Measurements from ENCODE around the gene SOWAHC. TPM values are rescaled to one million over a fixed set of nuclear protein-coding genes. Genes with fewer than 3 reads are reported as not detected.

Gene SOWAHC
- polyA plus RNA-seq, 1 donor from 2014 or later = 5.8 TPM

DNA sequence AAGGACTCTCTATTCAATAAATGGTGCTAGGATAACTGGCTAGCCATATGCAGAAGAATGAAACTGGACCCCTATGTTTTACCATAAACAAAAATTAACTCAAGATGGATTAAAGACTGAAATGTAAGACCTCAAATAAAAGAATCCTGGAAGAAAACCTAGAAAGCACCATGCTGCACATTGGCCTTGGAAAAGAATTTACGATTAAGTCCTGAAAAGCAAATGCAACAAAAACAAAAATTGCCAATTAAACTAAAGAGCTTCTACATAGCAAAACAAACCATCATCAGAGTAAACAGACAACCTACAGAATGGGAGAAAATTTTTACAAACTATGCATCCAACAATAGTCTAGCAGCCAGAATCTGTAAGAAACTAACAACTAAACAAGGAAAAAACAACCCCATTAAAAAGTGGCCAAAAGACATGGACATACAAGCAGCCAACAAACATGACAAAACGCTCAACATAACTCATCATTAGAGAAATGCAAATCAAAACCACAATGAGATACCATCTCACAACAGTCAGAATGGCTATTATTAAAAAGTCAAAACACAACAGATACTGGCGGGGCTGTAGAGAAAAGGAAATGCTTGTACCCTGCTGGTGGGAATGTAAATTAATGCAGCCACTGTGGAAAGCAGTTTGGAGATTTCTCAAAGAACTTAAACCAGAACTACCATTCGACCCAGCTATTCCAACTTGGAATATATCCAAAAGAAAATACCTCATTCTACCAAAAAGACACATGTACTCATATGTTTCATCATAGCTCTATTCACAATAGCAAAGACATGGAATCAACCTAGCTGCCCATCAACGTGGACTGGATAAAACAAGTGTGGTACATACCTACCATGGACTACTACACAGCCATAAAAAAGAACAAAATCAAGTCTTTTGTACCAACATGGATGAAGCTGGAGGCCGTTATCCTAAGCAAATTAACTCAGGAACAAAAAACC is 31.0 kb upstream of the SOWAHC start:
- Histone ChIP-seq H3K9me3 (ENCODE audit: low read length) (no peaks in the 10 kb centered on the region), H3K9me2 (ENCODE audit: insufficient read depth, low read length) (no peaks in the 10 kb centered on the region), H3K36me3 (ENCODE audit: insufficient read depth, low read length) (no peaks in the 10 kb centered on the region), H3K79me2 (replicated peaks; ENCODE audit: insufficient read depth, low read length) (peaks cover 5% of the 10 kb centered on the region), H3K27ac (ENCODE audit: low read length) (no peak overlapping the region), H4K20me1 (ENCODE audit: insufficient read depth) (no peaks in the 10 kb centered on the region), H3K27me3 (ENCODE audit: insufficient read depth, low read depth, low read length) (no peaks in the 10 kb centered on the region), H3F3A (ENCODE audit: insufficient read depth, low read length, poor library complexity, severe bottlenecking) (no peaks in the 10 kb centered on the region), H2AFZ (ENCODE audit: low read depth, low read length) (no peak overlapping the region), H3K4me3 (ENCODE audit: low read length) (no peak overlapping the region), H3K9ac (ENCODE audit: low read length) (no peak overlapping the region), H3K4me2 (ENCODE audit: low read length) (no peak overlapping the region)
- TF ChIP-seq TAF1 (IDR thresholded peaks at IDR 0.05; ENCODE audit: low read depth) (no peak), SMC3 (conservative IDR thresholded peaks at IDR 0.05; ENCODE audit: poor library complexity) (no peak)
- TF ChIP-seq, protein P1, sequence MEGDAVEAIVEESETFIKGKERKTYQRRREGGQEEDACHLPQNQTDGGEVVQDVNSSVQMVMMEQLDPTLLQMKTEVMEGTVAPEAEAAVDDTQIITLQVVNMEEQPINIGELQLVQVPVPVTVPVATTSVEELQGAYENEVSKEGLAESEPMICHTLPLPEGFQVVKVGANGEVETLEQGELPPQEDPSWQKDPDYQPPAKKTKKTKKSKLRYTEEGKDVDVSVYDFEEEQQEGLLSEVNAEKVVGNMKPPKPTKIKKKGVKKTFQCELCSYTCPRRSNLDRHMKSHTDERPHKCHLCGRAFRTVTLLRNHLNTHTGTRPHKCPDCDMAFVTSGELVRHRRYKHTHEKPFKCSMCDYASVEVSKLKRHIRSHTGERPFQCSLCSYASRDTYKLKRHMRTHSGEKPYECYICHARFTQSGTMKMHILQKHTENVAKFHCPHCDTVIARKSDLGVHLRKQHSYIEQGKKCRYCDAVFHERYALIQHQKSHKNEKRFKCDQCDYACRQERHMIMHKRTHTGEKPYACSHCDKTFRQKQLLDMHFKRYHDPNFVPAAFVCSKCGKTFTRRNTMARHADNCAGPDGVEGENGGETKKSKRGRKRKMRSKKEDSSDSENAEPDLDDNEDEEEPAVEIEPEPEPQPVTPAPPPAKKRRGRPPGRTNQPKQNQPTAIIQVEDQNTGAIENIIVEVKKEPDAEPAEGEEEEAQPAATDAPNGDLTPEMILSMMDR (IDR thresholded peaks at IDR 0.05; ENCODE audit: poor library complexity, severe bottlenecking) = no peak

DNA sequence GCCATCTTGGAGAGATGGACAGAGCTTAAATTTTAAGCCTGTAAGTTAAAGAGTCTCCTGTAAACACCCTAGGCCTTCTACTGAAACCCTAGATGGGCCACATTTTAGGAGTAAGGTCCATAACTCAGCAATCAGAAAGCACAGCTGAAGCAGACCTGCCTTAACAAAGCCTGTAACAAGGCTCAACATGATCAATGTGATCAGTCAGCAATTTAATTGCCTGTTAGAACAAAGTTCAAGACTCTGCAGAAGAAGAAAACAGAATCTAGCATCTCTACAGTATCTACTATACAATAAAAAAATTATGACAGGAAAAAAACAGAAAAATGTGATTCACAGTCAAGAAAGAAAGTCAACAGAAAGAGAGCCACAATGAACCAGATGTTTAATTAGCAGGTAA is 27.5 kb upstream of the SOWAHC start:
- no peaks in the 10 kb centered on the region for H3K27me3 ChIP-seq (ENCODE audit: insufficient read depth, low read depth, low read length)
- TF ChIP-seq, protein P1 (IDR thresholded peaks at IDR 0.05; ENCODE audit: poor library complexity, severe bottlenecking) = no peak
- TF ChIP-seq RAD21 (conservative IDR thresholded peaks at IDR 0.05) (no peak), EZH2 (IDR thresholded peaks at IDR 0.05; ENCODE audit: borderline replicate concordance, insufficient read depth, low read length, poor library complexity, severe bottlenecking) (no peak), POLR2AphosphoS5 (IDR thresholded peaks at IDR 0.05) (no peak), SMC3 (conservative IDR thresholded peaks at IDR 0.05; ENCODE audit: poor library complexity) (no peak), MXI1 (conservative IDR thresholded peaks at IDR 0.05; ENCODE audit: poor library complexity, severe bottlenecking) (no peak), TAF1 (IDR thresholded peaks at IDR 0.05; ENCODE audit: low read depth) (no peak), EP300 (conservative IDR thresholded peaks at IDR 0.05; ENCODE audit: poor library complexity, severe bottlenecking) (no peak)
- TF ChIP-seq, protein P2, sequence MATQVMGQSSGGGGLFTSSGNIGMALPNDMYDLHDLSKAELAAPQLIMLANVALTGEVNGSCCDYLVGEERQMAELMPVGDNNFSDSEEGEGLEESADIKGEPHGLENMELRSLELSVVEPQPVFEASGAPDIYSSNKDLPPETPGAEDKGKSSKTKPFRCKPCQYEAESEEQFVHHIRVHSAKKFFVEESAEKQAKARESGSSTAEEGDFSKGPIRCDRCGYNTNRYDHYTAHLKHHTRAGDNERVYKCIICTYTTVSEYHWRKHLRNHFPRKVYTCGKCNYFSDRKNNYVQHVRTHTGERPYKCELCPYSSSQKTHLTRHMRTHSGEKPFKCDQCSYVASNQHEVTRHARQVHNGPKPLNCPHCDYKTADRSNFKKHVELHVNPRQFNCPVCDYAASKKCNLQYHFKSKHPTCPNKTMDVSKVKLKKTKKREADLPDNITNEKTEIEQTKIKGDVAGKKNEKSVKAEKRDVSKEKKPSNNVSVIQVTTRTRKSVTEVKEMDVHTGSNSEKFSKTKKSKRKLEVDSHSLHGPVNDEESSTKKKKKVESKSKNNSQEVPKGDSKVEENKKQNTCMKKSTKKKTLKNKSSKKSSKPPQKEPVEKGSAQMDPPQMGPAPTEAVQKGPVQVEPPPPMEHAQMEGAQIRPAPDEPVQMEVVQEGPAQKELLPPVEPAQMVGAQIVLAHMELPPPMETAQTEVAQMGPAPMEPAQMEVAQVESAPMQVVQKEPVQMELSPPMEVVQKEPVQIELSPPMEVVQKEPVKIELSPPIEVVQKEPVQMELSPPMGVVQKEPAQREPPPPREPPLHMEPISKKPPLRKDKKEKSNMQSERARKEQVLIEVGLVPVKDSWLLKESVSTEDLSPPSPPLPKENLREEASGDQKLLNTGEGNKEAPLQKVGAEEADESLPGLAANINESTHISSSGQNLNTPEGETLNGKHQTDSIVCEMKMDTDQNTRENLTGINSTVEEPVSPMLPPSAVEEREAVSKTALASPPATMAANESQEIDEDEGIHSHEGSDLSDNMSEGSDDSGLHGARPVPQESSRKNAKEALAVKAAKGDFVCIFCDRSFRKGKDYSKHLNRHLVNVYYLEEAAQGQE (IDR thresholded peaks at IDR 0.05; ENCODE audit: borderline replicate concordance) = no peak
- H3K9me2 ChIP-seq (ENCODE audit: insufficient read depth, low read length) = no peaks in the 10 kb centered on the region
- no peaks in the 10 kb centered on the region for H4K20me1 ChIP-seq (ENCODE audit: insufficient read depth)
- H3F3A ChIP-seq (ENCODE audit: insufficient read depth, low read length, poor library complexity, severe bottlenecking) = no peaks in the 10 kb centered on the region
- H3K4me2 ChIP-seq (ENCODE audit: low read length) = no peak overlapping the region
- no peak overlapping the region for H3K4me3 ChIP-seq (ENCODE audit: low read length)
- H3K9ac ChIP-seq (ENCODE audit: low read length) = no peak overlapping the region
- no peaks in the 10 kb centered on the region for H3K36me3 ChIP-seq (ENCODE audit: insufficient read depth, low read length)
- H3K9me3 ChIP-seq (ENCODE audit: low read length) = no peaks in the 10 kb centered on the region
- H3K27ac ChIP-seq (ENCODE audit: low read length) = no peak overlapping the region
- peaks cover 5% of the 10 kb centered on the region for H3K79me2 ChIP-seq (replicated peaks; ENCODE audit: insufficient read depth, low read length)
- H2AFZ ChIP-seq (ENCODE audit: low read depth, low read length) = no peak overlapping the region
